H9 (cell line): ENCODE measurements around the gene IGFLR1. TPM values are rescaled to one million over a fixed set of nuclear protein-coding genes. Genes with fewer than 3 reads are reported as not detected.
A peak's percentile ranks its signal among the peaks of the same experiment; 100 is the strongest.

Experiments used
- DNase-seq: peaks from one replicate; pipeline ENCODE4 v3.0.0-alpha.2; 2017
- H2AFZ ChIP-seq: one replicate; pipeline ENCODE4 v1.6.1; 2013; ENCODE audit warnings: mild to moderate bottlenecking, low read length, control low read depth, moderate library complexity
- H2AK5ac ChIP-seq: 2 replicates; pipeline ENCODE4 v1.6.1; 2013; ENCODE audit warnings: low read length, control low read depth, mixed read lengths; ENCODE audit not compliant: insufficient read length
- H2BK120ac ChIP-seq: one replicate; pipeline ENCODE4 v1.6.1; 2013; ENCODE audit warnings: low read depth, mild to moderate bottlenecking, low read length, control low read depth, inconsistent platforms; ENCODE audit not compliant: poor library complexity, severe bottlenecking
- H2BK12ac ChIP-seq: 2 replicates; pipeline ENCODE4 v1.6.1; 2013; ENCODE audit warnings: low read length, control low read depth, mixed read lengths, low read depth; ENCODE audit not compliant: insufficient read length
- H2BK15ac ChIP-seq: 2 replicates; pipeline ENCODE4 v1.6.1; 2013; ENCODE audit warnings: low read depth, low read length, control low read depth
- H2BK20ac ChIP-seq: one replicate; pipeline ENCODE4 v1.6.1; 2013; ENCODE audit warnings: low read depth, mild to moderate bottlenecking, low read length, control low read depth, inconsistent platforms; ENCODE audit not compliant: poor library complexity, severe bottlenecking
- H2BK5ac ChIP-seq: 2 replicates; pipeline ENCODE4 v1.6.1; 2013; ENCODE audit warnings: low read length, control low read depth, mixed read lengths; ENCODE audit not compliant: insufficient read length
- H3K14ac ChIP-seq: 2 replicates; pipeline ENCODE4 v1.6.1; 2013; ENCODE audit warnings: low read length, control low read depth; ENCODE audit not compliant: insufficient read depth
- H3K18ac ChIP-seq: 2 replicates; pipeline ENCODE4 v1.6.1; 2013; ENCODE audit warnings: low read depth, mild to moderate bottlenecking, mixed read lengths, low read length, control low read depth; ENCODE audit not compliant: insufficient read length
- H3K23ac ChIP-seq: 2 replicates; pipeline ENCODE4 v1.6.1; 2013; ENCODE audit warnings: low read length, control low read depth, mixed read lengths, low read depth; ENCODE audit not compliant: insufficient read length
- H3K23me2 ChIP-seq: 2 replicates; pipeline ENCODE4 v1.6.1; 2013; ENCODE audit warnings: low read depth, mild to moderate bottlenecking, mixed read lengths, low read length, control low read depth; ENCODE audit not compliant: insufficient read length, poor library complexity, severe bottlenecking
- H3K27ac ChIP-seq: 2 replicates; pipeline ENCODE4 v1.5.1; 2013; ENCODE audit warnings: low read length, control low read depth, mixed read lengths, low read depth; ENCODE audit not compliant: insufficient read length
- H3K27me3 ChIP-seq: 2 replicates; pipeline ENCODE4 v1.6.1; 2013; ENCODE audit warnings: low read length, control low read depth, inconsistent platforms; ENCODE audit not compliant: insufficient read depth
- H3K4ac ChIP-seq: 2 replicates; pipeline ENCODE4 v1.6.1; 2013; ENCODE audit warnings: low read depth, mild to moderate bottlenecking, control low read depth, inconsistent platforms, low read length, moderate library complexity
- H3K4me1 ChIP-seq: 2 replicates; pipeline ENCODE4 v1.6.1; 2013; ENCODE audit warnings: low read length, control low read depth, inconsistent platforms; ENCODE audit not compliant: insufficient read depth
- H3K4me2 ChIP-seq: 2 replicates; pipeline ENCODE4 v1.6.1; 2013; ENCODE audit warnings: low read length, control low read depth, mixed read lengths; ENCODE audit not compliant: insufficient read length, insufficient read depth
- H3K56ac ChIP-seq: 2 replicates; pipeline ENCODE4 v1.6.1; 2013; ENCODE audit warnings: low read depth, mild to moderate bottlenecking, mixed read lengths, low read length, control low read depth; ENCODE audit not compliant: insufficient read length
- H3K79me1 ChIP-seq: 2 replicates; pipeline ENCODE4 v1.6.1; 2013; ENCODE audit warnings: low read depth, mild to moderate bottlenecking, moderate library complexity, low read length, control low read depth, inconsistent platforms; ENCODE audit not compliant: insufficient read depth, poor library complexity, severe bottlenecking
- H3K79me2 ChIP-seq: 2 replicates; pipeline ENCODE4 v1.6.1; 2013; ENCODE audit warnings: low read length, control low read depth, inconsistent platforms; ENCODE audit not compliant: insufficient read depth
- H3K9ac ChIP-seq: 2 replicates; pipeline ENCODE4 v1.6.1; 2013; ENCODE audit warnings: low read length, control low read depth, mixed read lengths; ENCODE audit not compliant: insufficient read length; ENCODE audit errors: extremely low read depth
- H3K9me3 ChIP-seq: one replicate; pipeline ENCODE4 v1.6.1; 2013; ENCODE audit warnings: low read depth, low read length, inconsistent platforms; ENCODE audit not compliant: control insufficient read depth
- H3T11ph ChIP-seq: one replicate; pipeline ENCODE4 v1.6.1; 2013; ENCODE audit warnings: mild to moderate bottlenecking, low read length, control low read depth, inconsistent platforms
- H4K20me1 ChIP-seq: one replicate; pipeline ENCODE4 v1.6.1; 2013; ENCODE audit not compliant: control insufficient read depth, insufficient read length, insufficient read depth
- H4K5ac ChIP-seq: 2 replicates; pipeline ENCODE4 v1.6.1; 2013; ENCODE audit warnings: low read depth, mild to moderate bottlenecking, mixed read lengths, low read length, control low read depth; ENCODE audit not compliant: insufficient read length
- H4K8ac ChIP-seq: replicated peaks from 2 replicates; pipeline ENCODE4 v1.6.1; 2013; ENCODE audit warnings: low read length, control low read depth, mixed read lengths, low read depth; ENCODE audit not compliant: insufficient read length
- H4K91ac ChIP-seq: 2 replicates; pipeline ENCODE4 v1.6.1; 2013; ENCODE audit warnings: low read depth, mild to moderate bottlenecking, moderate library complexity, mixed read lengths, low read length, control low read depth; ENCODE audit not compliant: insufficient read length
- H3K27ac Mint-ChIP-seq, 3 experiments: 2 replicates in 2 of 3; 3 replicates in 1 of 3; pipeline ENCODE4 v1.8.0; 2020 to 2021; ENCODE audit warnings: mixed read lengths in 3 of 3, mild to moderate bottlenecking in 1 of 3, moderate library complexity in 1 of 3
- H3K27me3 Mint-ChIP-seq: 2 replicates; pipeline ENCODE4 v1.8.0; 2021; ENCODE audit warnings: low read depth, mild to moderate bottlenecking, moderate library complexity, mixed read lengths
- H3K36me3 Mint-ChIP-seq, 3 experiments: 2 replicates in 2 of 3; 3 replicates in 1 of 3; pipeline ENCODE4 v1.8.0; 2020 to 2021; ENCODE audit warnings: low read depth in 3 of 3, mixed read lengths in 3 of 3; ENCODE audit not compliant: insufficient read depth in 1 of 3
- H3K4me1 Mint-ChIP-seq, 2 experiments: 2 replicates each; pipeline ENCODE4 v1.8.0; 2020; ENCODE audit warnings: mixed read lengths in 2 of 2
- H3K4me3 Mint-ChIP-seq, 2 experiments: 2 replicates in 1 of 2; 3 replicates in 1 of 2; pipeline ENCODE4 v1.8.0; 2020 to 2021; ENCODE audit warnings: mild to moderate bottlenecking in 2 of 2, mixed read lengths in 2 of 2, moderate library complexity in 1 of 2
- H3K9me3 Mint-ChIP-seq, 2 experiments: 2 replicates in 1 of 2; 3 replicates in 1 of 2; pipeline ENCODE4 v1.8.0; 2020; ENCODE audit warnings: mild to moderate bottlenecking in 2 of 2, mixed read lengths in 2 of 2, moderate library complexity in 1 of 2
- WGBS: extraction: QIAGEN DNeasy Blood & Tissue Kit; methylation state at CpG from one replicate; pipeline ENCODE4 v1.1.7; 2013; ENCODE audit warnings: missing lambda C conversion rate, low lambda C conversion rate, mixed read lengths; ENCODE audit not compliant: insufficient read length; ENCODE audit errors: extremely low coverage; 5-methylcytosine and 5-hydroxymethylcytosine counted together
- total RNA-seq: library from RNA; stranded (reverse); gene quantifications from 2 replicates; pipeline ENCODE4 v1.2.1, GENCODE V29; 2021
- TF ChIP-seq, protein P1 (sequence below): fragments of 200-600 bp; sonication (generic); conservative IDR thresholded peaks from 3 replicates; pipeline ENCODE4 v1.8.0; 2021; ENCODE audit warnings: antibody characterized with exemption, mild to moderate bottlenecking

The IGFLR1 gene
- total RNA-seq, 1 experiment from 2014 or later: 2.9 TPM

DNA sequence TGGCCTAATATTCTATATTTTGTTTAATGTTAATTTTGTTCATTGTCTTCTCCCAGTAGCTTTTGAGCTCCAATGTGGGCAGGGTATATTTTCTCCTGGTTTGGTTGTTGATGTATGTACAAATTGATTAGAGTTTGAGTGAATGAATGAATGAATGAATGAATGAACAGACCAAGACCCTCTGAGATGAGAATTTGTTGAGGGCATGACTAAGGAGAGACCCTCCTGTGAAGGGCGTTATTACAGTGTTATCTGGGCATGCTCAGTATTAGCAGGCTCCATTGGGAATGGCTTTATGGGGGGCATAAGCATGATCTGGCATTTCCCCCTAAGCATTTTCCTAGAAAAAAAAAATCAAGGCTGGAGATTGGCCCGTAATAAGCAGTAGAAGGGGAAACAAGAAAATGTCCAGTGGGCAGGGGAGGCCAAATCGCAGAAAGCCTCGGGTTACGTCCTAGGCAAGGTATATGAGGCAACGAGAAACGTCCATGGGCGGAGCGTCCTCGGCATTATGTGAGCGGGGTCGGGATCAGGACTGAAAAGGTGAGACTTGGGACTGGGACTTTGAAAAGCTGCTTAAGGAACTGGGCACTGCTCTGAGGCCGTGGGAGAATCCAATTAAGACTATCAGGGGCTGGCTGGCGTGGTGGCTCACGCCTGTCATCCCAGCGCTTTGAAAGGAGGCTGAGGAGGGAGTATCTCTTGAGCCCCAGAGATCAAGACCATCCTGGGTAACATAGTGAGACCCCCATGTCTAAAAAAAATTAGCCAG is 32.2 kb upstream of the IGFLR1 start:
- Mint-ChIP-seq H3K36me3 (peaks cover 0 to 8% (median 2%) of the 10 kb centered on the region in 3 experiments; a peak in 3 of 7 replicates), H3K4me1 (peaks cover 25 to 29% of the 10 kb centered on the region in 2 experiments), H3K27me3 (peaks cover 45% of the 10 kb centered on the region), H3K4me3 (peak overlapping the region in 1 of 2 experiments; percentile 88; a peak in 3 of 5 replicates), H3K27ac (no peak overlapping the region), H3K9me3 (no peaks in the 10 kb centered on the region; a peak in 1 of 5 replicates)
- no peak overlapping the region for H3K27ac ChIP-seq
- no peak overlapping the region for H4K5ac ChIP-seq
- H2AK5ac ChIP-seq: no peak overlapping the region
- no peak overlapping the region for H4K91ac ChIP-seq
- no peak overlapping the region for H3K56ac ChIP-seq
- H3K23ac ChIP-seq: no peak overlapping the region
- no peak overlapping the region for H4K8ac ChIP-seq
- no peaks in the 10 kb centered on the region for H3K27me3 ChIP-seq
- WGBS: no CpG with 5 or more reads among the region's 16 CpGs
- no peak overlapping the region for H3K18ac ChIP-seq
- H2BK15ac ChIP-seq: no peak overlapping the region
- peaks cover 5% of the 10 kb centered on the region for H3K23me2 ChIP-seq
- no peak overlapping the region for H2BK12ac ChIP-seq
- no peak overlapping the region for H3K4ac ChIP-seq
- H3K4me1 ChIP-seq: peaks cover 5% of the 10 kb centered on the region; the same call in 1 of the 2 replicates
- TF ChIP-seq, protein P1, sequence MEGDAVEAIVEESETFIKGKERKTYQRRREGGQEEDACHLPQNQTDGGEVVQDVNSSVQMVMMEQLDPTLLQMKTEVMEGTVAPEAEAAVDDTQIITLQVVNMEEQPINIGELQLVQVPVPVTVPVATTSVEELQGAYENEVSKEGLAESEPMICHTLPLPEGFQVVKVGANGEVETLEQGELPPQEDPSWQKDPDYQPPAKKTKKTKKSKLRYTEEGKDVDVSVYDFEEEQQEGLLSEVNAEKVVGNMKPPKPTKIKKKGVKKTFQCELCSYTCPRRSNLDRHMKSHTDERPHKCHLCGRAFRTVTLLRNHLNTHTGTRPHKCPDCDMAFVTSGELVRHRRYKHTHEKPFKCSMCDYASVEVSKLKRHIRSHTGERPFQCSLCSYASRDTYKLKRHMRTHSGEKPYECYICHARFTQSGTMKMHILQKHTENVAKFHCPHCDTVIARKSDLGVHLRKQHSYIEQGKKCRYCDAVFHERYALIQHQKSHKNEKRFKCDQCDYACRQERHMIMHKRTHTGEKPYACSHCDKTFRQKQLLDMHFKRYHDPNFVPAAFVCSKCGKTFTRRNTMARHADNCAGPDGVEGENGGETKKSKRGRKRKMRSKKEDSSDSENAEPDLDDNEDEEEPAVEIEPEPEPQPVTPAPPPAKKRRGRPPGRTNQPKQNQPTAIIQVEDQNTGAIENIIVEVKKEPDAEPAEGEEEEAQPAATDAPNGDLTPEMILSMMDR: no peak
- no peaks in the 10 kb centered on the region for H3K79me2 ChIP-seq
- no peaks in the 10 kb centered on the region for H3K9me3 ChIP-seq
- H3K4me2 ChIP-seq: no peak overlapping the region
- peak; percentile 36 for DNase-seq
- no peak overlapping the region for H3T11ph ChIP-seq
- no peak overlapping the region for H2AFZ ChIP-seq
- H2BK5ac ChIP-seq: no peak overlapping the region
- H4K20me1 ChIP-seq: no peaks in the 10 kb centered on the region
- no peak overlapping the region for H2BK120ac ChIP-seq
- H3K79me1 ChIP-seq: no peaks in the 10 kb centered on the region
- no peak overlapping the region for H2BK20ac ChIP-seq
- no peak overlapping the region for H3K9ac ChIP-seq
- no peak overlapping the region for H3K14ac ChIP-seq
